Measurements from ENCODE around the gene SALL1. TPM values are rescaled to one million over a fixed set of nuclear protein-coding genes. Genes with fewer than 3 reads are reported as not detected.
A peak's percentile ranks its signal among the peaks of the same experiment; 100 is the strongest.

Gene SALL1
- total and polyA plus RNA-seq, 2 of the 13 experiments (the other 11 are each of a cell fraction or from before 2014, with no cell fraction given): 6.6 to 12.3 TPM

DNA sequence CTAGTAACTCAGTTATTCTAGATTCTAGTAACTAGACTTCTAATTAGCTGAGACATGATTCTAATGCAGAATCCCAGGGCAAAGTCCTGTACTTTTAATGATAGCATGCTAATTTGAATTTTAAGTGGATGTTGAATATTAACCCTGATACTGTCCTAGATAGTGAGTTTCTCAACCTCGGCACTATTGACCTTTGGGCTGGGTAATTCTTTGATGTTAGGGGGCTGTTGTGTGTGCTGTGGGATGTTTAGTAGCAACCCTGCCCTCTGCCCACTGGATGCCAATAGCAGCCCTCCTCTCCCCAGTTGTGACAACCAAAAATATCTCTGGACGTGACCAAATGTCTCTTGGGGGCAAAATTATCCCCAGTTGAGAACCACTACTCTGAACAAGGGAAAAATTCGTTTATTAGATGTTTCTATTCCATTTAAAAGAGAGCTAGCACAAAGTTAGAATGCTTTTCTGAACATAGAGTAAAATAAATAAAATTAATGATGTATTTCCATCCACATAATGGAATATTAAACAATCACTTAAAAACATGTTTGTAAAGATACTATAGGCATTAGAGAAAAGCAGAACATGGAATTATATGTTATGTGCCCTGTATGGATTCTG is 30.2 kb downstream of the SALL1 start (continued):
- TF ChIP-seq LRRFIP1 (CRISPR knock-in tag; conservative IDR thresholded peaks at IDR 0.05) (no peak), ZNF142 (CRISPR knock-in tag; IDR thresholded peaks at IDR 0.05) (no peak), MEF2D (CRISPR knock-in tag; IDR thresholded peaks at IDR 0.05) (peak; percentile 65), ZBTB7B (CRISPR knock-in tag; IDR thresholded peaks at IDR 0.05) (peak; percentile 98), RBFOX2 (IDR thresholded peaks at IDR 0.05; ENCODE audit: low read depth, low read length) (peak; percentile 52; the same call in 1 of the 2 replicates), ZNF24 (IDR thresholded peaks at IDR 0.05) (no peak), CEBPB (IDR thresholded peaks at IDR 0.05; ENCODE audit: borderline replicate concordance, low read depth, low read length) (peak; percentile 89; the same call in 1 of the 2 replicates), NR1H2 (CRISPR knock-in tag; IDR thresholded peaks at IDR 0.05; ENCODE audit: borderline replicate concordance, low read depth) (no peak), HMG20A (CRISPR knock-in tag; IDR thresholded peaks at IDR 0.05; ENCODE audit: borderline replicate concordance) (peak; percentile 81), AHDC1 (CRISPR knock-in tag; IDR thresholded peaks at IDR 0.05; ENCODE audit: borderline replicate concordance) (peak; percentile 83), PAF1 (CRISPR knock-in tag; IDR thresholded peaks at IDR 0.05) (no peak), ZNF841 (CRISPR knock-in tag; IDR thresholded peaks at IDR 0.05; ENCODE audit: borderline replicate concordance) (no peak), NPAS2 (CRISPR knock-in tag; IDR thresholded peaks at IDR 0.05; ENCODE audit: borderline replicate concordance) (no peak)
- TF ChIP-seq, protein P1, sequence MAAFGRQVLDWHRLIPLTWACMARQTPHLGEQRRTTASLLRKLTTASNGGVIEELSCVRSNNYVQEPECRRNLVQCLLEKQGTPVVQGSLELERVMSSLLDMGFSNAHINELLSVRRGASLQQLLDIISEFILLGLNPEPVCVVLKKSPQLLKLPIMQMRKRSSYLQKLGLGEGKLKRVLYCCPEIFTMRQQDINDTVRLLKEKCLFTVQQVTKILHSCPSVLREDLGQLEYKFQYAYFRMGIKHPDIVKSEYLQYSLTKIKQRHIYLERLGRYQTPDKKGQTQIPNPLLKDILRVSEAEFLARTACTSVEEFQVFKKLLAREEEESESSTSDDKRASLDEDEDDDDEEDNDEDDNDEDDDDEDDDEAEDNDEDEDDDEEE (CRISPR knock-in tag; IDR thresholded peaks at IDR 0.05): no peak

Measured in HepG2 (cell line).